Measurements from ENCODE around the gene PNPLA7. TPM values are rescaled to one million over a fixed set of nuclear protein-coding genes. Genes with fewer than 3 reads are reported as not detected.
"Not testable (repeated sequence)": the region's sequence is repeated elsewhere in the genome, so short reads cannot be mapped to it uniquely, and the experiment has no call there.

Gene PNPLA7
- total RNA-seq, 1 donor from 2014 or later = 17.7 TPM

DNA sequence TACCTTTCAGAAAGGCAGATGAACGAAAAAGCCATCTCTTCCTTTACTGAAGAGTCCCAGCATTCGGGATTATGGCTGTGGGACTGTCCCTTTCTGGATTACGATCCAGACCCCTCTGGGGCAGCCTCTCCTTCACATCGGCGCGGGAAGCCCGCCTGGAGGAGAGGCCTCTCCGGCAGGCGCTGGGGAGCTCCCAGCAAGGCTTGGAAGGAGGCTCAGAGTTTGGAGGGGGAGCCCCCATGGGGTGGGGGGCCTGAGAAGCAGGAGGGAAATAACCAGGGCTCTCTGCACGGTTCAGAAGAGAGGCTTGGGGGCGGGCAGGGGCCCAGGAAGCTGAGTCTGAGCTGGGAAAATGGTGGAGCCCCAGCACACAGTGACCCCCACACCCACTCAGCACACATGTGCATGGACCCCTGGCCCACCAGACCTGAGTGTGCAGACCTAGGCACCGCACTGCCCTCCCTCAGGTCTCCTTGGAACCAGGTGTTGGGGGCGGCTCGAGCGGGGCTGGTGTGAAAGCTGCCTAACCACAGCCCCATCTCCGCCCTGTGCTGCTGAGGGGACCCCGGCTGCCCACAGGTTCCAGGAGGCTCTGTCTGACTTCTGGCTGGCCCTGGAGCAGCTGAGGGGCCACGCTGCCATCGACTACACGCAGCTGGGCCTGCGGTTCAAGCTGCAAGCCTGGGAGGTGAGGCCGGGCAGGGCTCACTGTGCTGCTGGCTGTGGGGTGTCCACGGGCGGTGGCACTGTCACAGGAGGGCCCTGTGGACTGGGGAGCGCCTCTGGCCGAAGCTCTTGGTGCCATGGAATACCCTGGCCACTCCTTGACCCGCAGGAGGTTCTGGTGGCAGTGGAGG, 122.5 kb downstream of the PNPLA7 start:
- ATAC-seq (no peak), DNase-seq (ENCODE audit: low spot score) (no peak)

GRCh38 chr9:137426018-137426681, 124.1 kb downstream of the PNPLA7 start:
- DNase-seq (ENCODE audit: low spot score) = no peak
- no peak for ATAC-seq

- DNase-seq (ENCODE audit: low spot score) = no peak
- ATAC-seq = peak; percentile 42
Observed at GRCh38 chr9:137423514-137424291, 126.5 kb downstream of the PNPLA7 start.

DNA sequence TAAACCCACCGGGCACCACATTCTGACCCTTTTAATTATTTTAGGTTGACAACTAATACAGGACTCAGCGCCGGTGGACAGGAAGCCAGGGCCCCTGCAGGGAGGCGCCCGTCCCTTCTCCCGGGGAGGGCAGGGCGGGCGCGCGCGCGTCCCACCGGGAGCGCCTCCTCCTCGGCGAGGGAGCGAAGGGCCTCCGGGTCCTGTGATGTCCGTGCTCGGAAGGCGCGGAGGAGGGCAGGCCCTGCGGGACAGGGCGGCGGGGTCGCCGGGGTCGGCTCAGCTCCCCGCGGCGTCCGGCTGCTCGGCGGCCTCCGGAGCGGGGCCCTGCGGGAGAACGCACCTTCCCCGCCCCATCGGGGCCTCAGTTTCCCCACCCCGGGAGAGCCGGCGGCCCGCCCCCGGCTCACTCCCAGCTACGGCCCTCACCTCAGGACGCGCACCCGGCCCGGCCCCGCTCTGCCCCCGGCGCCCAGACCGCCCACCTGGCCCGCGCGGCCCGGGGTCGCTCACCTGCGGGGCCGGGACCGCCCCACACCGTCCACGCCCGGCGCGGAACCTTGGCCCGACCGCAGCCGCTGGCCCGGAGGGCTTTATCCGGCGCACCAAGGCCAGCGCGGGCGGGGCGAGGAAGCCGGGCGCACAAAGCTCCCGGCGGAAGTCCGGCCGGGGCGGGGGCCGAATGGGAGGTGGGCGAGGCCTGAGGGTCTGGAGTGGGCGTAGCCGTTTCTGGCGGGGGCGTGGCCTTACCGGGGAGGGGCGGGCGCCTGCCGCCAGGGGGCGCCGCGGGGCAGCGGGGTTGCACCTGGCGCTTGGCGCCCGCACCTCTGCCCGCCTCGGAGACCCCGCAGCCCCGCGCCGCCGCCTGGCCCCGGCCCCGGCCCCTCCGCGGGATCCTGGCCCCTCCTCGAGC, 127.3 kb downstream of the PNPLA7 start, which contains the start of the genes EXD3 and NOXA1:
Gene EXD3, minus strand, starts transcription at position 559 of the 910 bp plus-strand sequence. CDS start 27,805 bp downstream, outside the sequence.
Gene NOXA1, plus strand, starts transcription at position 790 of the 910 bp plus-strand sequence. CDS start 137 bp downstream, outside the sequence.
- ATAC-seq (peak; percentile 95), DNase-seq (ENCODE audit: low spot score) (peak; percentile 95)

DNA sequence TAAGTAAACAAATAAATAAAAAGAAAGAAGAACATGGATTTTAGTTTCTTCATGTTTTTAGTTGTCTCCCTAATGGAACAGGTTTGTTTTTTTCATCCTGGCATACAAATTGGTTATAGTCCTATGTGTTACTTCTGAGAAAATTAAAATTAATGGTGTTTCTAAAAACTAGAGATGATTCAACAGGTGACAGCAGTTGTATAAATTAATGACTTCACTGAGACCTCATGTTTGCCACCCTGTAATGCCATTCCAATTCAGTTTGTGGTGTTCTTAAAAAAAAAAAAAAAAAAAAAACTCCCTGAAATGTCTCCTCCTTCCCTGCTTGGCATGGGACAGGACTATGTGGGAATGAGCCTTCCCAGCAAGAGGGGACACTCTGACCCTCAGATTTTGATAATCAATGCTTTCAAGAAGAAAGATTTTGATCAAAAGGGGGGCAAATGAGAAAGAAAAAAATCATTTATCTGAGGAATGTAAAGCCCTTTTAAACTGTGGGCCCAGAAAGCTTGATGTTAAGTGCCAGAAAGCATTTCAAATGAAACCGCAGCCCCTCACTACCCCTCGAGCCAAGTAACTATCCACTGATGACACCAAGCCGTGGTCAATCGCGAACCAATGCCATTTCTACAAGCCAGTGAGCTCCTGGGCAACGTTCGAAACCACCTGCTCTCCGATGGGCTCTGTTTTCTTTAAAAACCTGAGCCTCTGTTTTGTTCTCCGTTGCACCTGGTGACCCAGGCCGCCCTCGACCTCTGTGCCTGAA, 128.2 kb downstream of the PNPLA7 start:
- DNase-seq (ENCODE audit: low spot score) (no peak), ATAC-seq (no peak)

DNA sequence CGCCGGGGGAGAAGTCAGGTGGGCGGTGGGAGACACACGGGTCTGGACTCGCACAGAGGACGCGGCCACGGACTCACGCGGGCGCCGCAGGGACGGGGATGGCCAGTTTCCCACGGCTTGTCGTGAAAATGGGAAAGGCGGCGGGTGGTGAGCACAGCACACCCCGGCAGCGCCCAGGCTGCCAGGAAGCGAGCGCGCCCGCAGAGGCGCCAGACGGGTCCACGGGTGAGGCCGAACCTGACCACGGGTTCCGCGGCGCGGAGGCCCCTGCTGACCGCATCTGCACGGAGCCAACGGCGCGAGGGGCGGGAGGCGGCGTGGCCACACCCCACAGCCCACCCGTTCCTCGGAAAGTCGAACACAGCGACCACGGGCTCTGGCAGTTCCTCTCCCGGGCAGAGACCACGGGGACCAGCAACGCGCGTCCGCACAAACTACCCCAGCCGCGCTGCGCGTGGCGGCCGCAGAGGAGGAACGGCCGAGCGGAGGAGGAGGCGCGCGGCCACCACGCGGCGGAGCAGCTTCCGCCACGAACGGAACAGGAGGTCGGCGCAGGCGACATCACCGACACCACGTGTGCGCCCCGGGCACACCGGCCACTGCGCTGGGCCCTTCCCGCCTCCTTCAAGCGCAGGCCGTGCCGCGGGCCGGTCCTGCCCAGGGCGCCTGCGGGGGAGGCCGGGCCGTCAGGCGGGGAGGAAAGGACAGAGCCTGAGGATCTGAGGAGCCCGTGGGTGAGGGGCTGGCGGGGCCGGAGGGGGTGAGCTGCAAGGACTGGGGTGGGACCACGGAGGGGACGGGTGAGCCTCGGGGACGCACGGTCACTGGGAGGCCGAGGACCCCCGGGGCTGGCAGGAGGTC, 132.8 kb downstream of the PNPLA7 start:
- no peak for ATAC-seq

DNA sequence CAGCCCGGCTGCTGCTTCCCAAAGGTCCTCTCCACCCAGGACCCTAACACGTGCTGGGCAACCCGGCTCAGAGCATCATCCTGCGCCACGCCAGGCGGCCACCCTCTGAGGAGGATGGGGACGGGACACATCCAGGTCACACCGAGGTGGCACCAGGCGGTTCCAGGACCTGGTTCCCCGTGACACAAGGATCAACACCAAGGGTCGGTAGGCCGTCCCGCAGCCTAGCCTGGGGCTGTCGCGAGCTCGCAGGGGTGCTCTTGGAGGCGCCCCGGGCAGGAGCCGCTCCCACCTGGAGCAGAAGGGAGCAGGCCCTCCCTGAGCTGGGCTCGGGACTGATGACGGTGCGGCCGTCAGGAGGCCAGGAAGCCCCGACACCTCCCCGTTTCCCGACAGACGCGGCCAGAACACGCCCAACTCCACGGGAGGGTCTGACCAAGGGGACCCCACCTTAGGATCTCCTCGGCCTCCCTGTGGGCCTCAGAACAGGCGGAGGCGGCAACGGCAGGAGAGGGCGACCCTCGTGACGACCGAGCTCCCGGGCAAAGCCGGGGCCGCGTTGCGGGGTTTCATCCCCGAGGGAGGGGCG, 133.5 kb downstream of the PNPLA7 start:
- ATAC-seq (no peak), DNase-seq (ENCODE audit: low spot score) (no peak)

More for the DNA sequence above, 132.8 kb downstream of the PNPLA7 start:
- no peak for DNase-seq (ENCODE audit: low spot score)

- ATAC-seq = no peak
- DNase-seq (ENCODE audit: low spot score) = no peak
Observed at GRCh38 chr9:137416006-137416562, 134.1 kb downstream of the PNPLA7 start.

- ATAC-seq = no peak
- DNase-seq (ENCODE audit: low spot score) = no peak
Observed at GRCh38 chr9:137415451-137415850, 134.8 kb downstream of the PNPLA7 start.

DNA sequence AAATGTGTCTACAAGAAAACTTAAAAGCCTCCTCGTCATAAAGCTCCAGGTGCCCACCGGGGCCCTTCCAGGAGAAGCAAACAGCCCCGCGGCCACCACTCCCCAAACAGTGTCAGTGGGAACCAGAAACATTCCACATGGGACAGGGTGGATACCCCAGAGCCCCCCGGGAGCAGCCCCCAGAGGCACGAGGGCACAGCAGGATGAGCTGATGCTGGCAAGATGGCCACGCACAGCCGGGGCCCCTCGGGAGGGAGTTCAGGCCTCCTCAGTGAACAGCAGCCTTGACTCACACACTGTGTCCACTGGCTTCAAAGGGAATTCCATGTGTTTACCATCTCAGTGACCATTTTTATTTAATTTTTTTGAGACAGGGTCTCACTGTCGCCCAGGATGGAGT, 137.8 kb downstream of the PNPLA7 start:
- DNase-seq (ENCODE audit: low spot score) (no peak), ATAC-seq (no peak)

- ATAC-seq = peak; percentile 8
- peak; percentile 52 for DNase-seq (ENCODE audit: low spot score)
Observed at GRCh38 chr9:137411645-137412380, 138.4 kb downstream of the PNPLA7 start.

GRCh38 chr9:137411260-137411644, 138.9 kb downstream of the PNPLA7 start:
- DNase-seq (ENCODE audit: low spot score) = no peak
- no peak for ATAC-seq

- ATAC-seq (no peak), DNase-seq (ENCODE audit: low spot score) (no peak)
Observed at GRCh38 chr9:137410891-137411249, 139.3 kb downstream of the PNPLA7 start.

DNA sequence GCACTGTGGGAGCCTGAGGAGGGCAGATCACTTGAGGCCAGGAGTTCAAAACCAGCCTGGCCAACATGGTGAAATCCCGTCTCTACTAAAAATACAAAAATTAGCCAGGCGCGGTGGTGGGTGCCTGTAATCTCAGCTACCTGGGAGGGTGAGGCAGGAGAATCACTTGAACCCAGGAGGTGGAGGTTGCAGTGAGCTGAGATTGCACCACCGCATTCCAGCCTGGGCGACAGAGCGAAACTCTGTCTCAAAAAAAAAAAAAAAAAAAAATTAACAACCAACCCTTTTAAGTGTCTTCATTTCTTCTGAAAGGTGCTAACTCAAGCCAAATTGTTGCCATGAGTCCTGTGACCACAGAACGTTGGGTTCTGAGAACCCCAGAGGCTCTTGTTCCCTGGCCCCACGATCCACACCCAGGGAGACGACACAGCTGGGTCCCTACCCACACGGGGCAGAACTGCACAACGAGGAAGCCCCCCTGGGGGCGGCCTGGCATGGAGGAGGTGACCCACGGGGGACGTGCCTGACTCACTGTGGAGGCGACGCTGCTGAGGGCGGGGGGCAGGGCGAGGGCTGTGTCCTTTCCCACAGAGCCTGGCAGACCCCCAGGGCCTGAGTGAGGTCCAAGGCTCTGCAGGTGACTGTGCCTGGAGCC, 139.8 kb downstream of the PNPLA7 start:
- ATAC-seq; DNase-seq (ENCODE audit: low spot score): not testable (repeated sequence)

Data from left lobe of liver (tissue), 2 donors.